ENCODE measurements around the gene AEBP1.

DNA sequence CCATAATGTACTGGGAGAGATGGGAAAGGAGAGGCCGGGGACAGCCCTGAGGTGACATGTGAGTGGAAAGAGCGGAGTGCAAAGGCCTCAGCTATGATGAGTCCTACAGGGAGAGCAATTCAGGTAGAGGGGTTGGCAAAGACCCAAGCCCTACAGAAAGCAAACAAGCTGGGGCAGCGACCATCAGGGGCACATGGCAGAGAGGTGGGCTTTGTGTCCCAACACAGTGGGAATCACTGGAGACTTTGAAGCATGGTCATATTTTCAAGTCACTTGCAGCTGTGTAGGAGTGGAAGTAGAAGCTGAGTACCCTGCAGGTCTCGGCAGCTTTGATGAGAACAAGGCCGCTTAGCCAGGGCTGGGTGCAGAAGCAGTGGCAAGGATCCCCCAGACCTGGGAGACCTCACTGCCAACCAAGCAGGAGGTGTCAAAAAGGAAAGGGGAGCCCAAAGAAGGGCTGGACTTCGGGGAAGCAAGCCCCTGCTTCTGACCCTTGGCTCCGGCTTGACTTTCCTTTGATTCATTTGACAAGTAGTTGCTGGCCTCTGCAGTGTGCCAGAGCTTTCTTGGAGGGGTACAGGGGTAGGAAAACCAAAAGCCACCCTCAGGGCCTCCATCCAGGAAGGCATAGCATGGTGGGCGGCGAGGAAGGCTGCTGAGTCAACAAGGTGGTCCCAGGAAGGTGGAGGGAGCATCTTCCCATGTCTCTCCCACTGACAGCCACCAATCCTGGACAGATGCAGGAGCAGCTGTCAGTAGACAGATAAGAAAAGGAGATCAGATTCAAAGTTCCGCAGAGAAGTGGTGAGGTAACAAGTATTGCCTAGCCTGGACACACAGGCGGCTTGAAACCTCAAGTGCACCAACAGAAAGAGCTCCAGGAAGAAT is 36.8 kb upstream of the AEBP1 start:
- TF ChIP-seq POLR2AphosphoS5 (IDR thresholded peaks at IDR 0.05; ENCODE audit: borderline replicate concordance, low read depth, low read length) (no peak; the same call in 1 of the 2 replicates), EZH2 (IDR thresholded peaks at IDR 0.05) (no peak)
